Caco-2 (cell line): ENCODE results near the gene PRDM5. TPM values are rescaled to one million over a fixed set of nuclear protein-coding genes. Genes with fewer than 3 reads are reported as not detected.

Source experiments
- BruUV-seq: library from RNA; stranded (reverse); fragments of 400-500 nt; replicated peaks from 2 replicates; lab custom pipeline; 2021; lab: Mats Ljungman, UMichigan
- CTCF ChIA-PET: fragments of 300-600 bp; sonication (Branson Sonifier 250); formaldehyde crosslinking; loops from one replicate; lab custom pipeline; 2022; ENCODE audit warnings: antibody characterized with exemption; lab: Charles Lee
- POLR2A ChIA-PET: fragments of 300-600 bp; sonication (Branson Sonifier 250); formaldehyde crosslinking; loops from one replicate; lab custom pipeline; 2022; ENCODE audit warnings: antibody characterized with exemption; lab: Charles Lee
- DNase-seq, 2 experiments: peaks; one replicate each; pipeline versions ENCODE4 v3.0.0 to v3.0.0-alpha.2; 2020 to 2022
- H3K27me3 ChIP-seq: replicated peaks from 2 replicates; pipeline ENCODE4 v1.6.0; 2011; ENCODE audit warnings: low read length; ENCODE audit not compliant: control insufficient read depth, insufficient read depth
- H3K36me3 ChIP-seq: 2 replicates; pipeline ENCODE4 v1.5.1; 2011; ENCODE audit warnings: low read length; ENCODE audit not compliant: control insufficient read depth, insufficient read depth
- H3K4me1 ChIP-seq: fragments of 250-450 bp; sonication (Bioruptor Pico); 2 replicates; pipeline ENCODE4 v1.5.1; 2020; ENCODE audit warnings: mild to moderate bottlenecking
- H3K4me3 ChIP-seq: 2 replicates; pipeline ENCODE4 v1.5.1; 2011; ENCODE audit warnings: low read depth, mild to moderate bottlenecking, control low read depth, low read length
- H3K9me3 ChIP-seq: fragments of 250-450 bp; sonication (Bioruptor Pico); 2 replicates; pipeline ENCODE4 v1.5.1; 2020; ENCODE audit warnings: mild to moderate bottlenecking, moderate library complexity
- H3K27ac Mint-ChIP-seq: one replicate; pipeline ENCODE4 v1.8.0; 2022; ENCODE audit warnings: mixed read lengths; ENCODE audit not compliant: unreplicated experiment
- H3K27me3 Mint-ChIP-seq: one replicate; pipeline ENCODE4 v1.8.0; 2022; ENCODE audit warnings: mixed read lengths; ENCODE audit not compliant: insufficient read depth, unreplicated experiment
- H3K36me3 Mint-ChIP-seq: one replicate; pipeline ENCODE4 v1.8.0; 2022; ENCODE audit warnings: mild to moderate bottlenecking, mixed read lengths; ENCODE audit not compliant: insufficient read depth, unreplicated experiment
- H3K4me1 Mint-ChIP-seq: one replicate; pipeline ENCODE4 v1.8.0; 2022; ENCODE audit warnings: low read depth, mixed read lengths; ENCODE audit not compliant: unreplicated experiment
- H3K4me3 Mint-ChIP-seq: one replicate; pipeline ENCODE4 v1.8.0; 2022; ENCODE audit warnings: mild to moderate bottlenecking, moderate library complexity, mixed read lengths; ENCODE audit not compliant: unreplicated experiment
- H3K9me3 Mint-ChIP-seq: one replicate; pipeline ENCODE4 v1.8.0; 2022; ENCODE audit warnings: mixed read lengths; ENCODE audit not compliant: unreplicated experiment
- intact Hi-C: fragments of 100-400 bp; cut with micrococcal nuclease; formaldehyde crosslinking; loops from one replicate; pipeline ENCODE4 v1.10.0; 2022; ENCODE audit not compliant: unreplicated experiment
- total RNA-seq: library from RNA; stranded (reverse); gene quantifications from 2 replicates; pipeline ENCODE4 v1.2.3, GENCODE V29; 2022
- TF ChIP-seq, protein P1 (sequence below), 2 experiments: fragments of 200-600 bp in 1 of 2; IDR thresholded peaks; 1 replicate in 1 of 2; 2 replicates in 1 of 2; pipeline versions ENCODE4 v1.5.1 to v1.8.0; 2011 to 2022; ENCODE audit warnings: antibody characterized with exemption in 1 of 2, control low read depth in 1 of 2, inconsistent platforms in 1 of 2, low read depth in 1 of 2, low read length in 1 of 2, mild to moderate bottlenecking in 1 of 2, moderate library complexity in 1 of 2; ENCODE audit not compliant: insufficient read depth in 1 of 2, severe bottlenecking in 1 of 2, unreplicated experiment in 1 of 2

Gene PRDM5
- total RNA-seq, 1 experiment from 2014 or later: 14.3 TPM

DNA sequence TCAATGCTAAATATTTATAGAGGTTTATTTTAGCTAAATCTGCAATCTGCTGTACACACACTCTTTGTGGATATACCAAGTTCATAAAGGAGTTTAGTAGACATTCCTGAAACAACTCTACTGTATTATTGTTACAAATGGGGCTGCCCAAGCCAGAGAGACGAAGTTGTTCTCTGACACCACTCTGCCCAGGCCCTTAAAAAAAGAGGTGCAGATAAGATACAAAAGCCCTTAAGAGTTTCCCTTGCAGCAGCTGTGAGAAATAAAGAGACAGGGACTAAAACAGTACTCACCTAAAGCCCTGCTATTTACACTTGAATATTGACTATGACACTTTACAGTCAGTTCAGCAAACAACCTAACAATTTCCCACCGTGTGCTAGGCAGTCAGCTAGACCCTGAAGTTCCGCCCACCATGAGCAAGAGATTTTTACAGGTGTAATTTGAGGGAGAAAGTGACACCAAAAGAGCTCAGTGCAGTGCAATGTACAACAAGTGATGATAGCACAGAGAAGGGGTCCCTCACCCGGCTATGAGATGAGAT is 191.7 kb downstream of the PRDM5 start:
- no peaks in the 10 kb centered on the region for H3K27me3 Mint-ChIP-seq
- ChIA-PET POLR2A (no interaction called here), CTCF (no interaction called here)
- TF ChIP-seq, protein P1, sequence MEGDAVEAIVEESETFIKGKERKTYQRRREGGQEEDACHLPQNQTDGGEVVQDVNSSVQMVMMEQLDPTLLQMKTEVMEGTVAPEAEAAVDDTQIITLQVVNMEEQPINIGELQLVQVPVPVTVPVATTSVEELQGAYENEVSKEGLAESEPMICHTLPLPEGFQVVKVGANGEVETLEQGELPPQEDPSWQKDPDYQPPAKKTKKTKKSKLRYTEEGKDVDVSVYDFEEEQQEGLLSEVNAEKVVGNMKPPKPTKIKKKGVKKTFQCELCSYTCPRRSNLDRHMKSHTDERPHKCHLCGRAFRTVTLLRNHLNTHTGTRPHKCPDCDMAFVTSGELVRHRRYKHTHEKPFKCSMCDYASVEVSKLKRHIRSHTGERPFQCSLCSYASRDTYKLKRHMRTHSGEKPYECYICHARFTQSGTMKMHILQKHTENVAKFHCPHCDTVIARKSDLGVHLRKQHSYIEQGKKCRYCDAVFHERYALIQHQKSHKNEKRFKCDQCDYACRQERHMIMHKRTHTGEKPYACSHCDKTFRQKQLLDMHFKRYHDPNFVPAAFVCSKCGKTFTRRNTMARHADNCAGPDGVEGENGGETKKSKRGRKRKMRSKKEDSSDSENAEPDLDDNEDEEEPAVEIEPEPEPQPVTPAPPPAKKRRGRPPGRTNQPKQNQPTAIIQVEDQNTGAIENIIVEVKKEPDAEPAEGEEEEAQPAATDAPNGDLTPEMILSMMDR (IDR thresholded peaks at IDR 0.05; ENCODE audit: insufficient read depth in 1 of 2, low read depth in 1 of 2, low read length in 1 of 2, severe bottlenecking in 1 of 2, unreplicated experiment in 1 of 2): no peak
- Histone ChIP-seq H3K27me3 (no peaks in the 10 kb centered on the region), H3K9me3 (no peaks in the 10 kb centered on the region), H3K36me3 (no peaks in the 10 kb centered on the region), H3K4me1 (no peaks in the 10 kb centered on the region), H3K4me3 (no peak overlapping the region)
- BruUV-seq: no TSS peak
- intact Hi-C loops: no loop called here
- DNase-seq: no peak
- H3K36me3 Mint-ChIP-seq: peaks cover 6% of the 10 kb centered on the region
- H3K4me1 Mint-ChIP-seq: no peaks in the 10 kb centered on the region
- no peaks in the 10 kb centered on the region for H3K9me3 Mint-ChIP-seq
- H3K4me3 Mint-ChIP-seq: no peak overlapping the region
- no peak overlapping the region for H3K27ac Mint-ChIP-seq

DNA sequence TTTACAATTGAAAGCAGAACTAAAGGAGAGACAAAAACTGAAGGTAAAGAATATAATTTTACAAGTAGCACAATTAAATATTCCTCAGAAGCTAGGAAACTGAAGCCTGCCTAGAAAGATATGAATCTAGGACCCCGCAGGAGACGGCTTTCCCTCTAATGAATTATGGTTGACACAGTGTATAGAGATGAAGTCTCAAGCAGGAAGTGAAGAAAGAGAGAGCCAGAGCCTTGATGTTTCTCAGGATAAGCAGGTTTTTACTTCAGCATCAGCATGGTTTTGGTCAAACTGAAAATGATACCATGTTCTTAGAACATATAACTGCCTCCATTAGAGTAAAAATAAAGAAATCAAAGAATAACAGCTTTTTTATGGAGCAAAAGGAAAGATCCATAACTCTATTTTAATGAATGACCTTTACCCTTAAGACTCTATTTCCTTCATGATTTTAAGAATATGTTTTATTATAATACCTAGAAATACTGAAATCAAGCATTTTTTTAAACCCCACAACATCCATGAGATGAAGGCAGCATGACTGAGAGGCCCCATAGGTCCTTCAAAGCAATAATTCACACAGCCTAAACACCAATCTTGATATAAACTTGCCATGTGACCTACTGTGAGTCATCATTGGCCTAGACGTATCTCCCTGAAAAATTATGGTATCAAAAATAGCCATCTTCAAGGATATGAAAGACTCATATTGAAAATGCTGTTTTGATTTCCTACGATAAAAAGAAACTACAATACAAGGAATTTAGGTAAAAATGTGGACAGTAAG is 193.4 kb downstream of the PRDM5 start:
- no peaks in the 10 kb centered on the region for H3K36me3 ChIP-seq
- no TSS peak for BruUV-seq
- DNase-seq: no peak
- Mint-ChIP-seq H3K9me3 (no peaks in the 10 kb centered on the region), H3K4me3 (no peak overlapping the region), H3K36me3 (peaks cover 6% of the 10 kb centered on the region), H3K27me3 (no peaks in the 10 kb centered on the region), H3K27ac (no peak overlapping the region), H3K4me1 (no peaks in the 10 kb centered on the region)
- TF ChIP-seq, protein P1 (IDR thresholded peaks at IDR 0.05; ENCODE audit: insufficient read depth in 1 of 2, low read depth in 1 of 2, low read length in 1 of 2, severe bottlenecking in 1 of 2, unreplicated experiment in 1 of 2): no peak
- no peaks in the 10 kb centered on the region for H3K9me3 ChIP-seq
- intact Hi-C loops: no loop called here
- CTCF ChIA-PET: no interaction called here
- no peaks in the 10 kb centered on the region for H3K4me1 ChIP-seq
- H3K27me3 ChIP-seq: no peaks in the 10 kb centered on the region
- POLR2A ChIA-PET: no interaction called here
- no peak overlapping the region for H3K4me3 ChIP-seq

GRCh38 chr4:120725639-120726580 is 196.6 kb downstream of the PRDM5 start:
- Histone ChIP-seq H3K36me3 (no peaks in the 10 kb centered on the region), H3K9me3 (no peaks in the 10 kb centered on the region), H3K4me3 (no peak overlapping the region), H3K27me3 (no peaks in the 10 kb centered on the region), H3K4me1 (no peaks in the 10 kb centered on the region)
- Mint-ChIP-seq H3K9me3 (no peaks in the 10 kb centered on the region), H3K4me3 (no peak overlapping the region), H3K27me3 (no peaks in the 10 kb centered on the region), H3K27ac (no peak overlapping the region), H3K4me1 (peaks cover 19% of the 10 kb centered on the region), H3K36me3 (no peaks in the 10 kb centered on the region)
- ChIA-PET CTCF (no interaction called here), POLR2A (no interaction called here)
- TF ChIP-seq, protein P1 (IDR thresholded peaks at IDR 0.05; ENCODE audit: insufficient read depth in 1 of 2, low read depth in 1 of 2, low read length in 1 of 2, severe bottlenecking in 1 of 2, unreplicated experiment in 1 of 2): no peak
- no peak for DNase-seq
- intact Hi-C loops: no loop called here
- no TSS peak for BruUV-seq
